B cell (primary cell): ENCODE data around the gene LRRN4.

Experiments used
- CTCF ChIP-seq: fragments of 200-600 bp; IDR thresholded peaks from one replicate; pipeline ENCODE4 v1.8.0; 2022; ENCODE audit warnings: antibody characterized with exemption, mild to moderate bottlenecking
- EZH2 ChIP-seq: IDR thresholded peaks from 2 replicates; pipeline ENCODE4 v1.6.1; 2012; ENCODE audit warnings: borderline replicate concordance, low read depth, mild to moderate bottlenecking, moderate library complexity, low read length; ENCODE audit not compliant: insufficient read depth, poor library complexity, severe bottlenecking

- no peak for TF ChIP-seq CTCF
- no peak for TF ChIP-seq EZH2
Measured at GRCh38 chr20:6017467-6017866, 36.4 kb downstream of the LRRN4 start.
